Measurements from ENCODE around the gene OPN1SW.

The OPN1SW gene, protein sequence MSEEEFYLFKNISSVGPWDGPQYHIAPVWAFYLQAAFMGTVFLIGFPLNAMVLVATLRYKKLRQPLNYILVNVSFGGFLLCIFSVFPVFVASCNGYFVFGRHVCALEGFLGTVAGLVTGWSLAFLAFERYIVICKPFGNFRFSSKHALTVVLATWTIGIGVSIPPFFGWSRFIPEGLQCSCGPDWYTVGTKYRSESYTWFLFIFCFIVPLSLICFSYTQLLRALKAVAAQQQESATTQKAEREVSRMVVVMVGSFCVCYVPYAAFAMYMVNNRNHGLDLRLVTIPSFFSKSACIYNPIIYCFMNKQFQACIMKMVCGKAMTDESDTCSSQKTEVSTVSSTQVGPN

DNA sequence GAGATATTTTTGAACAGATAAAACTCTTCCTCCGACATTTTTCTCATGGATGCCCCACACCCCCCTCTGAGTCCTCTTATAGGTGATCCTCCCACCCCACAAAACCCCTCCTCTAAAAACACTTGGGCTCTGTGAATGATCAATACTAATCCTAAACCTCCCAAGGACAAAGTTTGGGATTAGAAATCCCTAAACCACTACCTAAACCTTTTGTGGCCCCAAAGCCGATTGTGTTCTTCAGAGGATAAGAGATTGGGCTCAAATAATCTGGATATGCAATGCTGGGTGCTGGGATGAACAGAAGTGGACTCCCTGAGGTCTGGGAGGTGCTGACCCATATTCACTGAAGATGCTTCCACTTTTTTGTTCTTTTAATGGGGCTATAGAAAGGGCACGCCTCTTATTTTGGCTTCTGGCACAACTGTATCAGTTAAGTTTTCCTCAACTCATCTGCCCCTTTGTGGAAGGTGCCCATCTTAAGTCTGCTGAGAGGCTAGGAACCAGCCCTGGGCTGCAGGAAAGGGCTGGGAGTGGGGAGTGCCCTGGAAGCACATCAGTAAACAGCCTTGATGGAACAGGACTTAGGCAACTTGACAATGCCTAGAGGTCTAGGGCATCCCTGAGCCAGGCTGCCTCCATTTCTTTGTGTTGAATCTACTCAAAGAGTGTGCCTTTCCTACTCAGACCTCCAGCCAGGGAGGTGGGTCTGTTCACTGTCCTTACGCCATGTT lies at the start of gene OPN1SW:
Gene OPN1SW, minus strand, starts transcription at position 51 of the 731 bp plus-strand sequence. Its CDS starts 13 bp downstream, at position 38.
- DNase-seq (ENCODE audit: low read depth in 2 of 2): no peak

DNA sequence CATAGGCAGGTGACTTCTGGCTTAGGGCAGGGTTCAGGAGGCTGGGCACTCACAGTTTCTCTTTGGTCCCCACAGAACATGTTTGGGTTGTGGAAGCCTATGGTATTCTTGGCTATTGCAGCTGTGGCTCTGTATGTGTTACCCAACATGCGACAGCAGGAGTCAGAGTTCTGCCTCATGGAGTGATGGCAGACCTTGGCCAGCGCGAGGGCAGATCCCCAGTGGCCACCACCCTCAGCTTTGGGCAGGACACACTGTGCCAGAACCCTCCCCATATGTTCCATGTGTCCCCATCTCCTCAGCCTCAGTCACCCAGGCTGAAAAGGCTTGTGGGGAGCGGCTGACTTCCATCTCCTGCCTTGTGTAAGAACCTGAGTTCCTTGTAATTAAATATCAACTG lies 46.1 kb upstream of the OPN1SW start:
- DNase-seq (ENCODE audit: low read depth in 2 of 2): no peak

DNA sequence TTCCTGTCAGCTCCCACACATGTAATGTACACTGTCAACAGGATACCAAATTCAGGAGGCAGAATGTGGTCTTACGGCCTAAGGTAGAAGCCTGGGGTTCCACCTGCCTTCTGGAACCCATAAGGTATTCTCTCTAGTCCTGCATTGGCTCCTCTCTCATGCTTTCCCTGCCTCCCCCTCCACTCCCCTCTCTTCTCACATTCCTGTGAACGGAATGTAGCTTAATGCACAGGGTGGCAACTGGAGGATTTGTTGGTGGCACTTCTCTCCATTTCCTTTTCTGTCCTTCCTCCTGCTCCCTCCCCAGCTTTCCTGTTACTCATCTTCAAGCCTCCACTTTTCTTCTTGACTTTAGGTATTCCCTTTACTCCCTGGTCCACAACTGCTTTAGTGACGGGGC lies 43.1 kb upstream of the OPN1SW start:
- DNase-seq (ENCODE audit: low read depth in 2 of 2): no peak

DNA sequence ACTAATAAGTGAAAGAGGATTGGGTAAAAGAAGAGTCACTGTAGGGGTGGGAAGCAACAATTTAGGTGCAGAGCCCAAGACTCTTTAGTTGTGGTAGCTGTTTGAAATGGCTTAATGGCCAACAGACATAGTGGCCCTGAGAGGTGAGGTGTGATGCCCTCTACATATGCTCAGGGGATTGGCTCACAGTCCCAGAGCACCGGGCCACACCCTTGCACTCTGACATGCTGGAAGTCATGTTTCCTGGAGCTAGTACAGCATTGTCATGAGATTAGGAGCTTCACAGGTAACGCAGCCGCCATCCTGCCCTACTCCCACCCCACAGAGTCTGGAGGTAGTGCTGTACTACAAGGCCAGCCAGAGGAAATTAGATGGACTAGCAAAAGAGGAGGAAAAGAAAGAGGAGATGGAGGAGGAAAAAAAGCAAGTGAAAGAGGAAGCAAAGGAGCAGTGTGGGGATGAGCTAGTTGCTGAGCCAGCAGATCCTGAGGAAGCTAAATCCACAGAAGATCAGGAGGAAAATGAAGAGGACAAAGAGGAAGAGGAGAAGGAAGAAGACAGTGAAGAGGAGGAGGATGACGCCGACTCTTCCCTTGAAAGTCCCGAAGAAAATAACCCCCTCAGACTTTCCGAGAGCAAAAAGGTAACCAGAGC lies 39.8 kb upstream of the OPN1SW start:
- DNase-seq (ENCODE audit: low read depth in 2 of 2): no peak

DNA sequence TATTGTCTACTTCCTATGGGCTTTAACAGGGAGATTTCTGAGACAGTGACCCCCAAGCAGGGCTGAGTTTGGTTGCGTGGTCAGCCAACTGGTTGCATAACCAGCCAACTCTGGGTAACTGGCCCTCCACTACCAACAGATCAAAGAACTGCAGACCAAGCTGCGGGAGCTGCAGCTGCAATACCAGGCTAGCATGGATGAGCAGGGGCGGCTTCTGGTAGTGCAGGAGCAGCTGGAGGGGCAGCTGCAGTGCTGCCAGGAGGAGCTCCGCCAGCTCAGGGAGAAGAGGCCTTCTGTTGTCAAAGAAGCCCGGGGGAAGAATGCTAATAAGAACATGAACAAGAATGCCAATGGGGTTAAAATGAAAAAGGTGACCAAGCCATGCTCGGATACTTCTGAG lies 38.9 kb upstream of the OPN1SW start:
- DNase-seq (ENCODE audit: low read depth in 2 of 2): no peak

DNA sequence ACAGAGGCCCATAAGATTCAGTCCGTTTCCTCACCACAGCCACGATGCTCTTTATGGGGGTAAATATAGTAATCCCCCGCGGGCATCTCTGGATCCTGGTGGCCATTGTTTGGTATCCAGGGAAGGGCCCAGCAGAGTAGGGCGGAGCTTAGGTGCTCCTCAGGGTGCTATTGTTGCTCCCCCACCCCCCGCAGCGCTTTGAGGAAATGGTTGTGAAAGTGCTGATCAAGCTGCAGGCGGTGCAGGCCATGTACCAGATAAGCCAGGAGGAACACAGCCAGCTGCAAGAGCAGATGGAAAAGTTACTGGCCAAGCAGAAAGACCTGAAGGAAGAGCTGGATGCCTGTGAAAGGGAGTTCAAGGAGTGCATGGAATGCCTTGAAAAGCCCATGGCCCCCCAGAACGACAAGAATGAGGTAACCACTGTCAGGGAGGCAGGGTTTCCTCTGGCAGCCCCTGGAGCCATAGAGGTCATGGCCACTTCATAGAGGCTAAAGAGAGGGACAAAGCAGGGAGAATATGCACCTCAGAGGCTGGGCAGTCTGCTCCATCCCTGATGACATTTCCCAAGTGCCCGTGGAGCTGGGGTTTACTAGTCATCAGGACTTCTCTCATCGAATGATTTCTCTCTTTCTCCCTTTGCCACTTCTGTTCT lies 37.0 kb upstream of the OPN1SW start:
- no peak for DNase-seq (ENCODE audit: low read depth in 2 of 2)

DNA sequence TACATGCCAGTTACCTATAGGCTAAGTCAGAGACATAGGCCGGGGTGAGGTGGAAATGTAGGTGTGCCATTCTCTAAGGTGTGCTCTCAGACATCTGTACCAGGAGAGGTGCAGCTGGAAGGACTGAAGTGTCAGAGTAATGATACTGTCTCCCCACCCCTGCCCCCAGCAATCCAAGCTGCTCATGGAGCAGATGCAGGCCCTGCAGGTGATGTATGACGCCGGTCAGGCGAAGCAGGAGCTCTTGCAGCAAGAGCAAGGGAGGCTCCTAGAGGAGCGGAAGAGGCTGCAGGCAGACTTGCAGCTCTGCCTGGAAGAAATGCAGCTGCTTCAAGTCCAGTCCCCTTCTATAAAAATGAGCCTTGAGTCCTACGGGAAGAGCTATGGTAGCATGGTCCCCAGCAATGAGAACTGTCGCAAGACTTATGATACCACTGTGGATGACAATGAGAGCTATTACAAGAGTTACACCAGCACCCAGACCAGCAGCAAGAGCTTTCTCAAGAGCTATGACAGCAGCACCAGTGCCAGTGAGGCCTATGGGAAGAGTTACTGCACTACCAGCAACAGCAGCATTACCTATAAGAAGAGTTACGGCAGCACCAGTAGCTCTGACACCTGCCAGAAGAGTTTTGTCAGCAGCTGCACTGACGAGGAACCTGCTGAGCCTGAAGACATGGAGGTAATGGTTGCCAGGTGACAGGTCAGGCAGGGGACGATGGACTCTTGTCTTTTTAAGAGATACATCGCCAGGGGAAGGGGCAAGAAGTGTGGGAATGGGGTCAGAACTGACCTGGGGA lies 36.2 kb upstream of the OPN1SW start:
- DNase-seq (ENCODE audit: low read depth in 2 of 2): no peak

DNA sequence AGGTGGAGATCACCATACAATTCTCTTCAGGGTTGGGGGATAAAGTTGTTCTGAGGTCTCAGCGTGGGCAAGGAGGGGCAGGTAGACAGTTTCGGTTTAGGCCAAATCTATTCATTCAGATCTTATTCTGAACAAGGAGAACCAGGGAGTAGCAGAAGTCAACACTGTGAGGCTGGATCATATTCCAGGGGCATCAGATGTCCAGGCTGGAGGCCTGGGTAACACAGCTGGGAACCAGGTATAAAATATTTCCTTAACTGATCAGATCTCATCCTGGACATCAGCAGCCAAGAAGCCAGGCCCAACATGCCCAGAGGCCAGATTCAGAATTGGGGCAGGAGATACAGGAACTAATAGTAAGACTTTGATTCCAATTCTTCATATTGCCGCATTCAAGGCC lies 35.4 kb upstream of the OPN1SW start:
- no peak for DNase-seq (ENCODE audit: low read depth in 2 of 2)

DNA sequence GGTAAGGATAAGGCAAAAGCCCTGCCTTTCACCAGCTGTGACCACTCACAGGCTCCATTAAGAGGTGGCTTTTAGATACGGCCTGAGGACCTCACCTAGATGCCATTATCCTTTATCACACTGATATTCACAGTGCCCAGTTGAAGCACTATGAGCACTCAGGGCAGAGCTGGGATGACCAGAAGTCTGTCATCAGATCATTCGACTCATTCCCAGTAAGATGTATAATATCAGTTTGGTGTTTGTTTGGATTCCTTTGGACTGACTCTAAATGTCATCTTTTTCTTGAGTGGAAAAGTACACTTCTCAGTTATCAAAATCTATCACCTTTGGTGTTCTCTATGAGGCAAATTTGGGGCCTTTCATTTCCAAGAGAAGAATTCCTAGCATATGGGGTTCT lies 34.9 kb upstream of the OPN1SW start:
- no peak for DNase-seq (ENCODE audit: low read depth in 2 of 2)

DNA sequence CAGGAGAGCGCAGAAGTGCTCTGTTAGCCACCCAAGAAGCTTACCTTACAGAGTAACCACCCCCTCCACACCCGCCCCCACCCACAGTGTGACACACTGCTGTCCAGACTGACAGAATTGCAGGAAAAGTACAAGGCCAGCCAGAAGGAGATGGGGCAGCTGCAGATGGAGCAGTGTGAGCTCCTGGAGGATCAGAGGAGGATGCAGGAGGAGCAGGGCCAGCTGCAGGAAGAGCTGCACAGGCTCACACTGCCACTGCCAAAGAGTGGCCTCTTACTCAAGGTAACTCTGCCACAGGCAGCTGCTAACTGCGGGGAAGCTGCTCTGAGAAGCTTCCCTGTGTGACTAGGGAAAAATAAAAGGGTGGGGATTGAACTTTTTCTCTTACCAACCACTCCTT lies 33.8 kb upstream of the OPN1SW start:
- DNase-seq (ENCODE audit: low read depth in 2 of 2): no peak

DNA sequence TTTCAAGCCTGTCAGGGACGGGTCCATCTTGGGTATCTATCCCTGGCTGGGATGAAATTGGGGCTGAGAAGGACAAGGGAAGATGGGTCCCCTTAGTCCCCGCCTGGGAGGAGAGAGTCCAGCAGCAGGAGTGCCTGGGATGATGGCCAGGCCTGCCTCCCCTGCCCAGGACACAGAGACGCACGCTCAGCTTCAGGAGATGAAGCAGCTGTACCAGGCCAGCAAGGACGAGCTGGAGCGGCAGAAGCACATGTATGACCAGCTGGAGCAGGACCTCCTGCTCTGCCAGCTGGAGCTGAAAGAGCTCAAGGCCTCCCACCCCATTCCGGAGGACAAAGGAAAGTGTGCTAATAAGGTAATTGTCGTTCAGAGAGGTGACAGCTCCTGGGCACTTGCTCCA lies 31.6 kb upstream of the OPN1SW start:
- DNase-seq (ENCODE audit: low read depth in 2 of 2): no peak

DNA sequence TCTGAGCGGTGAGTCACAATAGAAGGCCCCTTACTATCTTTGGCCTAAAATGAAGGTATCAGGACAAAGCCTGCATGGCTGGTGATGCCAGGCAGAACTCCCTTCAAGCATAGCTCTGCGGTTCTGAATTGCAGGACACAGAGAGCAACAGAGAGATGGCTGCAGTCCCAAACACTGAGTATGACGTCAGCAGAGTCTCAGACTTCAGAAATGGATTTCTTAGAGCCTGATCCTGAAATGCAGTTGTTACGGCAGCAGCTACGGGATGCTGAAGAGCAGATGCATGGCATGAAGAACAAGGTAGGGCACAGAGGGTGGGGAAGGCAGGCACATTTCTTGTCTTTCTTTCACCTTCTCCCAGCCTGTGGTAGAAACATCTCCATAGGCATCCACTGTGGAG lies 29.6 kb upstream of the OPN1SW start:
- no peak for DNase-seq (ENCODE audit: low read depth in 2 of 2)

DNA sequence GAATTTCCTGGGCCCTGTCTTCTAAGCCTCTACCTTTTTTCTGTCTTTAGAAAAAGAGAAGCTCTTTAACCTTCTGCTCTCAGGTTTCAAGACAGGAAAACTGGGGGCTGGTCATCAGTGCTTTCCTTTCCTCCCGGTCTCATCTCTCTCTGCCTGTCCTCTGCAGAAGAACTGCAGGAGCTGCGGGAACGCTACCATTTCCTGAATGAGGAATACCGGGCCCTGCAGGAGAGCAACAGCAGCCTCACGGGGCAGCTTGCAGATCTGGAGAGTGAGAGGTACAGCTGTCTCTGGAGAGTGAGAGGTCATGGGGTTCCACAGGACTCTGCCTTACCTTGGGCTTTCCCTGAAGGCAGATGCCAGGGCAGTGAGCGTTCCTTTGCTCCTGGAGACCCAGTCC lies 28.9 kb upstream of the OPN1SW start:
- no peak for DNase-seq (ENCODE audit: low read depth in 2 of 2)

DNA sequence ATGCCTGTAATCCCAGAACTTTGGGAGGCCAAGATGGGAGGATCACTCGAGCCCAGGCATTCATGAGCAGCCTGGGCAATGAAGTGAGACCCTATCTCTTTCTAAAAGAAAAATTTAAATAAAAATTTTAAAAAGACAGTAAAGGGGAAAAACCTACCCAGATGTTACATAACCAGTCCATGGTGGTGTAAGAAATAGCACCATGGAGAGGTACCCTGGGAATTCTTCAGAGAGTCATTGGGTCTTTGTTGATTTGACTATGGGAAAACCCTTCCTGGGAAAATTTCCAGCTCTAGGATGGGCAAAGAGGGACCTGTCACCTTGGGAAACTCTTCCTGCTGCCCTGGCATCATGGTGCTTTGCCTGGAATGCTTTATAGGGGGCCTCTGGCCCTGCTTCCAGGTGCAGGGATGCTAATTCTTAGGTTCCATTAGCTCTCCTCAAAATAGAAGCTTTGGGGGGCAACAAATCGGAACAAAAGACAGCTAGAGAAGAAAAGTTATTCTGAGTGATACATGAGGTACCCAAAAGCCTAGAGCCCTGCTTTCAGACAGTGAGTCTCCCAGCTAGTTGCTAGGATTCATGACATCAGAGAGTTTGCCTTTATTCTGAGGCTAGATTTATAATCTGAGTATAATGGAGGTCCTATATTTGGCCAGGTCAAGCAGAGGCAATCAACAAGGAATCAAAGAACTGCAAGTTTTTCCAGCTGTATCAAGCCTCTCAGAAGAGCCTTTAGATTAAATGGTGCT lies 26.2 kb upstream of the OPN1SW start:
- no peak for DNase-seq (ENCODE audit: low read depth in 2 of 2)

DNA sequence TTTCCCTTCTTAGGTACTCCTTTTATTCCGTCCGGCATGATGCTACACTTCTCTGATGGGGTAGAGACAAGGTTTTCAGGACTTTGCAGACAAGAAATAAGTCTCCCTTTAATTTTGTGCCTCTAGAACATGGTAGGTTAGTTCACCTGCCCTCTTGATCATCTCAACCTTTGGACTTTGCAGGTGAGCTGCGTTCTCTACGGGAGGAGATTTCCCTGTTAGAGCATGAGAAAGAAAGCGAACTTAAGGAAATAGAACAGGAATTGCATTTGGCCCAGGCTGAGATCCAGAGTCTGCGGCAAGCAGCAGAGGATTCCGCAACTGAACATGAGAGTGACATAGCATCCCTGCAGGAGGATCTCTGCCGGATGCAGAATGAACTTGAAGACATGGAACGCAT lies 25.4 kb upstream of the OPN1SW start:
- no peak for DNase-seq (ENCODE audit: low read depth in 2 of 2)

DNA sequence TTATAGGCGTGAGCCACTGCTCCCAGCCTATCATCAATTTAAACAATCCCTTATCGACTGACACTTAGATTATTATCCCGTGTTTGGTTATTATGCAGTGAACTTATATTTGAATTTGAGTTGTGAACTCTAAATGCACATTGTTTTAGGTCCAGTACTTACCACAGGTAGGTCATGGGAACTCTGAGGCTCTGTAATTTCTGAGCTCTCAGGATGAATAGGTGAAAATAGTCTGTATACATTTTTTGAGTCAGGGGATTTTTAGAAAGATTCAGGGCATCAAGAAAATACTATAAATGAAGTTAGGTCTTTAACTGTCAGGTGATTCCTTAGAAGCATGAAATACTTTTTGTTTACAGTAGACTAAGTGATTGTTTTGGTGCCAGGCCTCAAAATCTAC lies 25.0 kb upstream of the OPN1SW start:
- DNase-seq (ENCODE audit: low read depth in 2 of 2): no peak

DNA sequence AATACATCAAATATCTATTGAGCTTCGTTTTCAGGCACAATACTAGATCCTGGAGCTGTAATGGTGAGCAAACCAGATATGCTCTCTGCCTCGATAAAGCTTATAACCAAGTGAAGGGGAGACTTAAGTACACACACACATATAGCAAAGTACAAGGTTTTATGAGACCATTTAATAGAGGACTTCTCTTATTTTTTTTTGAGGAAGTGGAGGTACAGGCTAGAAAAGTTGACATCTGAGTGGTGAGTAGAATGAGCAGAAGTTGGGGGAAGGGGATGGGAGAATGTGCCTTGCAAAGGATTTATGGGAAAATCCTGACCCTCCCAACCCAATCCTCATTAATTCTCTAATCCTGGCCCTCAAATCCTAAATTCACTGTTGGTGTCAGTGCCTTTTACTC lies 23.9 kb upstream of the OPN1SW start:
- DNase-seq (ENCODE audit: low read depth in 2 of 2): no peak

DNA sequence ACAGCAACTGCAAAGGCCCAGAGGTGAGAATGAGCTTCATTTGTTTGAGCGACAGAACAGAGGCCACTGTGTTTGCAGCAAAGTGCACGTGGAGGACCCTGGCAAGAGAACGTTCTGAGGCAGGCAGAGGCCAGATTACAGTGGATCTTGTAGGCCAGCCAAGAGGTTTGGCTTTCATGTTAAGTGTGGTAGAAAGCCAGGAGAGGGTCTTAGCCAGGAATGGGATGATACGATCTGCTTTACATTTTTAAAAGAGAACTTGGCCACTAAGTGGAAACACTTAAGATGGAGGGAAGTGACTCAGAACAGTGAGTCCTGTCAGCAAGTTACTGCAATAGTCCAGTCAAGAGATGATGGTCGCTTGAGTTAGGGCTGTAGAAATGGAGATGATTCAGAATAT lies 20.7 kb upstream of the OPN1SW start:
- no peak for DNase-seq (ENCODE audit: low read depth in 2 of 2)

DNA sequence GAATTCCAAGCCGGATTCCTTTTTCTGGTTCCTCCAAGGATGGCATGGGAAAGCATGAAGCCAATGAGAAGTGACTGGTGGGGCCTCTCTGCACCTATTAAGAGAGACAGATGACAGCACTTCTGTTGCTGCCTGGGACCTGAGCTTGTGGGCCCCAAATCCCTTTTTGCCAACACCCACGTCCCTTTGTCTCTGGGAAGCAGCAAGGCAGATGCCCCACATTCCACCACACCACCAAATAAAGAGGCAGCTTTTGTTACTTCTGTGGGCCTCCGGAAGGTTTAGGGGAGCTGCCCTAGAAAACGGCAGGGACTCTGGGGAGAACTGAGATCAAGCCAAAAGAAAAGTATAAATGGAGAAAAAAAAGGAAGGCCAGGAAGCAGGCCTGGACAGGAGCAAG lies 19.5 kb upstream of the OPN1SW start:
- no peak for DNase-seq (ENCODE audit: low read depth in 2 of 2)

DNA sequence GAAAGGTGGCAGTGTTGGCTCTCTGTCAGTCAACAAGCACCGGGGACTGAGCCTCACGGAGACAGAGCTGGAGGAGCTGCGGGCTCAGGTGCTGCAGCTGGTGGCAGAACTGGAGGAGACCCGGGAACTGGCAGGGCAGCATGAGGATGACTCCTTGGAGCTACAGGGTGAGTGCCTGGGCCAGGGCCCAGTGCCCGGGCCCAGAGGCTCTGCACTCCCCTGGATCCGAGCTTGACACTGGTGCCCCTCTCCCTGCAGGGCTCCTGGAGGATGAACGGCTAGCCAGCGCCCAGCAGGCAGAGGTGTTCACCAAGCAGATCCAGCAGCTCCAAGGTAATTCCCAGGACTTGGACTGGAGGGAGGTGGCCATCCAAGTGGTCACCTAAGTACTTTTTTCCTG lies 18.8 kb upstream of the OPN1SW start:
- DNase-seq (ENCODE audit: low read depth in 2 of 2): no peak

DNA sequence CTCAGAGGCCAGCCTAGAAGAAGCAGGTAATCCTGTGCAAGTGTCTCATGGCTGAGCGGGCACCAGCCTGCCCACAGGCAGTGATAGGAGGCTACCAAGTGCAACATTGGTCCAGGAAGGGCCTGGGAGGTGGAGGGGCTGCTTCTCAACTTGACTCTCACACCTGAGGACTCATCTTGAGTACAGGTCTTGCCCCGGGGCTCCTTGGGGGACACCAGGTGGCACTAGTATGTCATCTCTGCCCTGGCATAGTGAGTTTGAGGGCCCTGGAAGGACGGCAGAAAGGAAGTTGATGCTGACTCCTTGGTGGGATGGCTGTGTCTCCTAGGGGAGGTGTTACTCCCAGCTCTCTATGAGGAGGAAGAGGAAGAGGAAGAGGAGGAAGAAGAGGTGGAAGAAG lies 18.4 kb upstream of the OPN1SW start:
- no peak for DNase-seq (ENCODE audit: low read depth in 2 of 2)

All from stimulated activated CD8-positive, alpha-beta memory T cell treated with anti-CD3 and anti-CD28 coated beads, Interleukin-15, amount 100 ng/mL, for 48 hours (primary cell).